Dermis blood vessel endothelial cell (primary cell): ENCODE data around the gene SUOX. TPM values are rescaled to one million over a fixed set of nuclear protein-coding genes. Genes with fewer than 3 reads are reported as not detected.

Experiments used
- DNase-seq: peaks from one replicate; pipeline ENCODE4 v3.0.0; 2010
- total RNA-seq: library from RNA; depleted of rRNA; stranded (reverse); fragments of >200 nt; gene quantifications from 2 replicates; pipeline ENCODE4 v1.2.3, GENCODE V29; 2014

Gene SUOX
- total RNA-seq, 1 donor from 2014 or later: 12.4 TPM

DNA sequence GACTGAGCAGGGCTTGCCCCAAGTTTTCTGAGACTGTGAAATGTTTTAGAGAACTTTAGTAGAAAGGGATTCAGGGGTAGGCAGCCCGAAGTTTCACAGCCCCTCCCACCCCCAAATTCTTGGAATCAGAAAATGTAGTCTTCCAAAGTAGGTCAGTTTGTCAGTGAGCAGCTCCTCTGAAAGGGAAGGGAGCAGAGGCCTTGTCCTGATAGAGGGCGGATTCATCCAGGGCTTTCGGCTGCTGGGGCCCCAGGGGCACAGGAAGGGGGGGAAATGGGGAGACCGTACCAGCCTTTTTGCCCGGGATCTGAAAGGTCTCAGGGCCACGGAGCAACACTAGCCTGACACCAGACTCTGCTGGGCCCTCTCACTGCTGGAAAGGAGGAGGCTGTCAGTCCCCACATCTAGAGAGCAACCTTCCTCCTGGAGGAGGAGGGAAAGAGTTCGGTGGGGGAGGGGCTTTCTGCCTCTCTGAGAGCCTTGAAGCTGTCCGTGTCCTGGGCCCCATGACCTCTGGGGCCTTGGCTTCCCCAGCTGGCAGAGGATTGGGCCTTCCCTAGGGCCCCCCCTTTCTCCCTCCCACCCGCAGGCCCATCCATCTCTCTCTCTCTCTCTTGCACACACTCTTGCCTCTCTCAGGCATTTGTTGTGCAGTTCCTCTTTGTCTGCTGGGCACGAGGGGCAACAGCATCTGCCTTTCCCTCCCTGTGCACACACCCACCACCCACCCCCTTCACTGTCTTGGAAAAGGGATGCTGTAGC, 23.5 kb downstream of the SUOX start, which contains the start of gene IKZF4:
Gene IKZF4 (plus strand): TSS at position 621 of the 762 bp plus-strand sequence. CDS start 451 bp downstream, outside the sequence.
- no peak for DNase-seq

DNA sequence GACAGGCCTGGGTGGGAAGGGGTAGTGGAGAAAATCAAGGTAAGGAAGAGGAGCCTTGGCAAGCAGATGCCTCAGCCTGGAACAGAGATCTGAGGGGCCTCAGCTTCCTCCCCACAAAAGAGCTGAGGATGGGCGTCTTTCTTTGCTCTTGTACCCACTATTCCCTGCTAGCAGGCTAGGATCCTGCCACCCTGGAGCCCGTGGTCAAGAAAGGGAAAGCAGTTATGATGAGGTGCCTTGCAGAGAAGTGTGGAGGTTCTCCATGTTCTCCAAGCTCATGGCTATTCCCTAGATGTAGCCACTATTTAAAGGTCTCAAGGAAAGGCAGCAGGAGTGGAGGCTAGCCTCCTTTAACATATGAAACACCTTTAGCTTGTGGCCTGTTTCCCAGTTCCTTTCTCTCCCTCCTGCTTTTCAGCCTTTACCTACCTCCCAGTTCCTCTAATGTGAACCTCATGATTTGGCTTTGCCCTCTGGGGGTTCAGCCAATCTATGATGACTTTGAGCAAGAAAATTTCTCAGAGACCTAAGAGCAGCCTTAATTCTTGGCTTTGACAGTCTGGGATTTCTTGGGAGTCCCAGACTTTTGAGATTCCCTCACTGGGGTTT, 24.9 kb downstream of the SUOX start:
- no peak for DNase-seq

DNA sequence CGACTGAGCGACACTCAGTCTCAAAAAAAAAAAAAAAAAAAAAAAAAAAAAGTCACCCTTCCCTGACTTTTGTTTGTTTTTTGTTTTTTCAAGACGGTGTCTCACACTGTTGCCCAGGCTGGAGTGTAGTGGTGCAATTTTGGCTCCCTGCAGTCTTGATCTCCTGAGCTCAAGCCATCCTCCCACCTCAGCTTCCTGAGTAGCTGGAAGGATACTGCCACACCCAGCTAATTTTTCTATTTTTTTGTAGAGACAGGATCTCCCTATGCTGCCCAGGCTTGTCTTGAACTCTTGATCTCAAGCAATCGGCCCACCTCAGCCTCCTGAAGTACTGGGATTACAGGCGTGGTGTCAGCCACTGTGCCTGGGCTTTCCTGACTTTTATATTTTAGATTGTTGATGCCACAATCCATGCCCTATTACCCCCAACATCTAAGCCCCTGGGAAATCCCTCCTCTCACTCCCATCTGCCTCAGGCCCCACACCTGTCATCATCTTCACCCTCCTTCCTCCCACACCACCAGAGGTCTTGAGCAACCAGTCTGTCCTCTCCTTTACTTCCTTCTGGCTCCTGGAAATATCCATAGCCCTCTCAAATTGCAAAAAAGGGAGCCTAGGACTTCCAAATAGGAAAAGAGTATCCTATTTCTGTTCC, 31.6 kb downstream of the SUOX start:
- DNase-seq: no peak

DNA sequence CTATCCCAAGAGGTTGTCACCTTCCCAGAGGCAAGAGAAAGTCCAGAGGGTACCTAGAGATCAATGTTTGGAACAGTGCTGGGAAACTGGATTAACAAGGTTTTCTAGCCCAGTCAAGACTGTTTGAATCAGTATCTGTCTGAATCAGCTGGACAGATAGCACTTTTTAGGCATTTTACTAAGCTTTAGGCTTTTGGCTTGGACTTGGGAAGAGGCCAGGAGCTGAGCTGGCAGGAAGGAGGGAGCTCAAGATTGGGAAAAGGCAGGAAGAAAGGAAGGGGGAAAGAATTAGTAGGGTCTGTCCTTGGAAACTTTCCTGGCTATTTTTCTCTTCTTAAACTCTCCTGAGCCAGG, 32.1 kb downstream of the SUOX start:
- peak; percentile 37 for DNase-seq

DNA sequence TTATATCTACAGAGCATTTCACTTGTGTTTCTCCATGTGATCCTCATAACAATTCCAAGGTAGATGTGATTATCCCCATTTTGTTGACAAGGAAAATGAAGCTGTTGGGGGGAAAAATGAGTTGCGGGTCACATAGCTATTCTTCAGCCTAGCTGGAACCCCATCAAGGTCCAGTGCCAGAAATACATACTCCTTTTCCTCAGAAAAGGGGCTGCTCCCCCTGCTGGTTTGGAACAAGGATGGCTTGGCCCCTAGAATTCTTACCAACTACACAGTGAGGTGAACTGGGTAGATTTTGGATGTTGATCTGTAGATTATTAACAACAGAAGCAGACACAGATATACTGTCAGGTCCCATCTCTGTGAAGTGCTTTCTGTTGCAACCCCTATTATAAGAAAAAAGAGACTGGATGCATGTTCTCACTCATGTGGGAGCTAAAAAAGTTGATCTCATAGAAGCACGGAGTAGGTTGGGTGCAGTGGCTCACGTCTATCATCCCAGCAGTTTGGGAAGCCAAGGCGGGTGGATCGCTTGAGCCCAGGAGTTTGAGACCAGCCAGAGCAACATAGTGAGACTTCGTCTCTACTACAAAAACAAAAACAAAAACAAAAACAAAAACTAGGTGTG, 32.7 kb downstream of the SUOX start:
- peak; percentile 82 for DNase-seq

DNA sequence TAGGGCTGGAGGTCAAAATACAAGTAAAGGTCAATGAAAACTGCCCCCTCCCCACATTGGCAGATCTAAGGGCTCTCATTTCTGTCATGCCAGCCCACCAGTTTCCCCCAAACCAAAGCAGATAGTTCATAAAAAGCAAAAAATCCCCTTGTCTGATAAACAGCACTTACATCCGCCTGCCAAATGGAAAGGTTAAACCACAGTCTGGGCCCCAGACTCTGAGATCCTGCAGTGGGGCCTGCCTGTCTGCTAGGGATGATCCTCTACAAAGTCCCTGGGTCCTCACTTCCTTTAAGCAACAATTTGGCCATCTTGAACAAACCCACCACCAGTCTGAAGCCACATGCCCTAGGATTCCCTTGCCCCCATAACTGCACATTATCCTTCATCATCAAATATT, 34.9 kb downstream of the SUOX start:
- DNase-seq: no peak

DNA sequence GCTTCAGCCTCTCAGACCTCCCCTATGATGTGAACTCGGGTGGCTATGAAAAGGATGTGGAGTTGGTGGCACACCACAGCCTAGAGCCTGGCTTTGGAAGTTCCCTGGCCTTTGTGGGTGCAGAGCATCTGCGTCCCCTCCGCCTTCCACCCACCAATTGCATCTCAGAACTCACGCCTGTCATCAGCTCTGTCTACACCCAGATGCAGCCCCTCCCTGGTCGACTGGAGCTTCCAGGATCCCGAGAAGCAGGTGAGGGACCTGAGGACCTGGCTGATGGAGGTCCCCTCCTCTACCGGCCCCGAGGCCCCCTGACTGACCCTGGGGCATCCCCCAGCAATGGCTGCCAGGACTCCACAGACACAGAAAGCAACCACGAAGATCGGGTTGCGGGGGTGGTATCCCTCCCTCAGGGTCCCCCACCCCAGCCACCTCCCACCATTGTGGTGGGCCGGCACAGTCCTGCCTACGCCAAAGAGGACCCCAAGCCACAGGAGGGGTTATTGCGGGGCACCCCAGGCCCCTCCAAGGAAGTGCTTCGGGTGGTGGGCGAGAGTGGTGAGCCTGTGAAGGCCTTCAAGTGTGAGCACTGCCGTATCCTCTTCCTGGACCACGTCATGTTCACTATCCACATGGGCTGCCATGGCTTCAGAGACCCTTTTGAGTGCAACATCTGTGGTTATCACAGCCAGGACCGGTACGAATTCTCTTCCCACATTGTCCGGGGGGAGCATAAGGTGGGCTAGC, 37.7 kb downstream of the SUOX start:
- DNase-seq: no peak

DNA sequence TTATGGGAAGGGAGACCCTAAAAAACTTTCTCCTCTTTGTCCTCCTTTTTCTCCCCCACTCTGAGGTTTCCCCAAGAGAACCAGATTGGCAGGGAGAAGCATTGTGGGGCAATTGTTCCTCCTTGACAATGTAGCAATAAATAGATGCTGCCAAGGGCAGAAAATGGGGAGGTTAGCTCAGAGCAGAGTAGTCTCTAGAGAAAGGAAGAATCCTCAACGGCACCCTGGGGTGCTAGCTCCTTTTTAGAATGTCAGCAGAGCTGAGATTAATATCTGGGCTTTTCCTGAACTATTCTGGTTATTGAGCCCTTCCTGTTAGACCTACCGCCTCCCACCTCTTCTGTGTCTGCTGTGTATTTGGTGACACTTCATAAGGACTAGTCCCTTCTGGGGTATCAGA, 40.1 kb downstream of the SUOX start:
- DNase-seq: no peak

DNA sequence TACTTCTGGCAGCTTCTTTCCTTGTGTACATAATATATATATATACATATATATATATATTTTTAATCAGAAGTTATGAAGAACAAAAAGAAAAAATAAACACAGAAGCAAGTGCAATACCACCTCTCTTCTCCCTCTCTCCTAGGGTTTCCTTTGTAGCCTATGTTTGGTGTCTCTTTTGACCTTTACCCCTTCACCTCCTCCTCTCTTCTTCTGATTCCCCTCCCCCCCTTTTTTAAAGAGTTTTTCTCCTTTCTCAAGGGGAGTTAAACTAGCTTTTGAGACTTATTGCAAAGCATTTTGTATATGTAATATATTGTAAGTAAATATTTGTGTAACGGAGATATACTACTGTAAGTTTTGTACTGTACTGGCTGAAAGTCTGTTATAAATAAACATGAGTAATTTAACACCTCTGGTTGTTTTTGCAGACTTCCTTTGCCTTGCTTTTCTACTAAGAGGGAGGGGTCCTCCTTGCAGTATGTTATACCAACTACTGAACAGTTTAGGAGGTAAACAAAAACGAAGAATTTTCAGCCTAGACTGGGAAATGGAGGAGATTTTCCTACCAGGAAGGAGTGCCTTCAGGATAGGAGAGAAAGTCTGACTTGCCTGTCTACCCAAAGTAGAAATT, 41.1 kb downstream of the SUOX start:
- no peak for DNase-seq

DNA sequence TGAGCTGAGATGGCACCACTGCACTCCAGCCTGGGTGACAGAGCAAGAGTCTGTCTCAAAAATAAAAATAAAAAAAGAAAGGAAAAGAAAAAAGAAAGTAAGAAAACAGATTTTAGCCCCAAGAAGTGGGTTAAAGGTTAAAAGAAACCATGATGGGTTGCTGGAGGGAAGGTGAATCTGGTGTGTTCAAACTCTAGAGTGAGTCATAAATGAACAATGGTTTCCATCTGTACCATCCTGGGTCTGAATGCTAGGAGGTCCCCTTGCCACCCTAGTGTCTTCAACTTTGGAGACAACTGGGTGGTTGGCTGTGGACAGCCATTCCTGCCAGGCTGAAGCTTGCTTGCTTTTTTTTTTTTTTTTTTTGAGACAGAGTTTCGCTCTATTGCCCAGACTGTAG, 43.1 kb downstream of the SUOX start:
- no peak for DNase-seq

DNA sequence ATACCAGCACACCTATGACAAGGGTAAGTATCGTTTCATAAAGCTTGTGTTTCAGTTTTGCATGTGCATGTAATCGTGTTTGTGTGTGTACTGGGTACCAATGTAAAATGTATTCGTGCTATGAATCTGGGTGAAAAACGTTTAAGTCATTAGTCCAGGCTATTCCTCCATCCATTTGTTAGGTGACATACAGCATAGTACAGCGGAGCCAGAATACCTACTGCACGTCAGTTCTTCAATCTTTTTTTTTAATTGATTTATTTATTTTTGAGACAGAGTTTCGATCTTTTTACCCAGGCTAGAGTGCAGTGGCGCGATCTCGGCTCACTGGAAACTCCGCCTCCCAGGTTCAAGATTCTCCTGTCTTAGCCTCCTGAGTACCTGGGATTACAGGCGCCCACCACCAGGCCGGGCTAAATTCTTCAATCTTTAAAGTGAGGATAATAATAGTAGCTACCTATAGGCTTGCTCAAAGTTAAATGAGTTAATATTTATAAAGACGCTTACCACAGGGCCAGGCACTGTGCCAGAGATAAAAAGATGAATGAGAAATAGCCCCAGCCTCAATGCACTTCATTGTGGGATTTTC, 44.0 kb downstream of the SUOX start:
- no peak for DNase-seq

DNA sequence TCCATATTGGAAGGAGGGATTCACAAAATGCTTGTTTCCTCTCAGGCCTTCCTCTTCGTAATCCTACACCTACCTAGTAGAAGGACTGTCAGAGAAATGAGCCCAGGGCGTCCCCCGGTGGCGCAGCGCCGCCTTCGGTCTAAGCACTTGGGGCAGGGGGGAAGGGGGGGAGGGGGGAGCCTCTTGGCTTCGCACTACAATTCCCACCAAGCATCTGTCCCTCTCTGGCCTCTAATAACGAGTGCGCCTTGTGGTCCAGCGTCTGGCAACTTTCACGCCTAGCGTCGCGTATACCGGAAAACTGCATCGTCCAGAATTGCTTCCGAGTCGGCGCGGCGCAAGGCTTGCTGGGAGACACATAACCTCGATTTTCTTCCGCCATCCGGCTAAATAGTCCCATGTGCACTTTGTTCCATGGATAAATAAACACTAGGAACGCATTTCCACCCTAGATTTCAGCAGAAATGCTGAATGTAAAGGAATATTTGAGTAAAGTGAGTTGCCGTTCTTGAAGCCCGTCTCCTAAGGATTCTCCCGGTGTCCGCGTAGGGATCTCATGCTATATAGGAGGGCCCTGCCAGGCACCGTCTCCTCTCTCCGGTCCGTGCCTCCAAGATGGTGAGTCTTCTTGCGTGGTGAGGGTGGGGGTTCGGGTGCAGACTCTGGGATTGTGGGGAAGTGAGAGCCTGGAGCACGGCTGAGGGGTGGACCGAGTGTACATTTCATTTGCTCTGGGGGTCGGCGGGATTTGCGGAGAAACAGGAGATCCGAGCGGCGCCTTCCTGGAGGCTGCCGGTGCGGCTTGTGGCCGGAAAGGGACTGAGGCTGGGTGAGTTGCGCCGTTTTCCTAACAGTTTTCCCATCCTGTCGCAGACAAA, 44.7 kb downstream of the SUOX start, which contains the start of gene RPS26:
Gene RPS26 (plus strand): TSS at position 367 of the 878 bp plus-strand sequence. CDS start 249 bp downstream, at position 616.
- DNase-seq: peak; percentile 100

DNA sequence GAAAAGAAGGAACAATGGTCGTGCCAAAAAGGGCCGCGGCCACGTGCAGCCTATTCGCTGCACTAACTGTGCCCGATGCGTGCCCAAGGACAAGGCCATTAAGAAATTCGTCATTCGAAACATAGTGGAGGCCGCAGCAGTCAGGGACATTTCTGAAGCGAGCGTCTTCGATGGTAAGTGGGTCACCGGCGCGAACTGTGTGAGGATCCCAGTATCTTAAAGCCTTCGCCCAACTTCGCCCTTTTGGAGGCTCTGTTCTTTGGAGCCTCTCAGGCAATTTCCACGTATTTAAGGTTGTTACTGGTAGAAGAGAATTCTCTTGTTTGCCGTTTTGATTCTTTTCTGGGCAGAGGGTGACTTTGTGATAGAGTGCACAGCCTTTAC, 45.3 kb downstream of the SUOX start:
- DNase-seq: peak; percentile 20

DNA sequence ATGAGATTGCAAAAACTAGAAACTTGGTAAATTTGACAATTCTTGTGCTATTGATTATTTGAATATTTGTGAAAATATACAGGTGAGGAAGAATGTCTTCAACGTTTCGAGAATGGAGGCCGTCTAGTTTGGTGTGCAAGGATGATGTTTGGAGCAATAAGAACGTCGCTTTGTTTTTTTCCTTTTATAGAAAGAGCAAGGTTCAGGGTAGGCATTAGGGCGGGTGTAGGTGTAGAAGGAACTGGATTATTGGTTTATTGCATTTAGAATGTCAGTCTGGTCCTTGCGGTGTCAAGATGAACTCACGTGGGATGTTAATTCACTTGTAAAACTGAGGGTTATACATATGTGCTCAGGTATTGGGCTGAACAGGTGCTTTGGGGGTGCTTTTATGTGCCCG, 45.8 kb downstream of the SUOX start:
- DNase-seq: no peak

DNA sequence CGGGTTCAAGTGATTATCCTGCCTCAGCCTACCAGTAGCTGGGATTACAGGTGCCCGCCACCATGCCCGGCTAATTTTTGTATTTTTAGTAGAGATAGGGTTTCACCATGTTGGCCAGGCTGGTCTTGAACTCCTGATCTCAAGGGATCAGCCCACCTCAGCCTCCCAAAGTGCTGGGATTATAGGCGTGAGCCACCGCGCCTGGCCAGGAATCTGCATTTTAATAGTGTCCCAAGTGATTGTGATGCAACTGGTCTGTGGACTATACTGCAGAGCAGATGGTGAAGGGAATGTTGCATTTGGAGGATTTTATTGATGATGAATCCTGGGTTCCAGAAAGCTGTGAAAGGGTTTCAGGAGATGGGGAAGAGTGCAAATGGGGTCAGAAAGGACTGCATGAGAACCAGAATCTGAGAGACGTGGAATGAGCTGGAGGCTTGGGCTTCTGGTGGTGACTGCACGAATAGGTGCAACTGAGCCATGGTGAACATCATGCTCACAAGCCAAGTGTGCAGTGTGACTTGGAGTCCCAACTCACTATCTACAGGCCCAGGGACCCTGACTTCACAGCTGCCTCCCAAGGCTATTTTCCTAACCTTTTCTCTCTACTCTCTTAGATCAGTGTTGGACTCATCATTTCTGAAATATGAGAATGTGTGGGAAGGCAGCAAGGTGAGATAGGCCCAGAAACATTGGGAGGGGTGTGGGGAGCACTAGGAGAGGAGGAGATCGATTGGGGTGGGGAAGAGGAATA, 49.1 kb downstream of the SUOX start:
- no peak for DNase-seq

DNA sequence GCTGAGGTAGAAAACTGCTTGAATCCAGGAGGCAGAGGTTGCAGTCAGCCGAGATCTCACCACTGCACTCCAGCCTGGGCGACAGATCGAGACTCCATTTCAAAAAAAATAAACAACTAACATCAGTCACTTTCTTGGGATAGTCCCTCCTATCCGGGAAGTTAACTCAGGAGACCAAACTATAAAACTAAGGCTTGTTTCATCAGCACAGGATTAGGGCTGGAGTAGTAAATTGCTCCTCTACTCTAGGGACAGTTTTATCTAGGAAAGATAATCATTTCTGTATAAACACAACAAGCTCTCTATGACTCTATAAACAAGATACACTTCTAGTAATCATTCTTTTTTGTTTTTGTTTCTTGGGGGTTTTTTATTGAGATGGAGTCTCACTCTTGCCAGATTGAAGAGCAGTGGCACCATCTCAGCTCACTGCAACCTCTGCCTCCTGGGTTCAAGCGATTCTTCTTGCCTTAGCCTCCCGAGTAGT, 56.4 kb downstream of the SUOX start:
- no peak for DNase-seq
